Measurements from ENCODE around the gene FAM118B.

DNA sequence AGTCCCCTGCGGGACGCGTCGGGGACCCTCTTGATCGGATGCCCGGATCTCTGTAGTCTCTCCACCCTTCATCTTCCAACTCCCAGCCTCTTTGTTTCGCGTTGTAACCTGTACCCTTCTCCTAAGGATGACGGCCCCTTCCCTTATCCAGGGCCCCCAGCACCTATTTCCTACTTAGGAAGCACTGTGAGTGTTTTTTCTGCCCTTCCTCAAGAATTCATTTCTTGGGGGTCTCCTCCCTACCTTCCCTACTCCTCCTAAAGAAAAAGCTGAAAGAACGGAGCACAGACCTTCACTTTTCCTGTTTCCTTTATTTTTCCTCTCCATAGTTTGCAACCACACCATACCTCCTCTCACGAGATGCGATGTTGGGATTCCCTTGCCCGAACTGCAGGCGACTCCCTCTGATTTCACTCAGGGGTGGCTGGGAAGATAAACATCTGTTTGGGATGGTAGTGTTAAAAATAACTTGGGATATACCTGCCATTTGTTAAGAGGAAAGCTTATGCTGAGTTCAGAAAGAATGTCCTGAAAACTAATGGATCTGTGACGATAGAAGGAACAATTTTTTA lies 593 bp downstream of the FAM118B start:
- TF ChIP-seq MAZ (IDR thresholded peaks at IDR 0.05; ENCODE audit: borderline replicate concordance, low read depth, low read length) (no peak), RCOR1 (IDR thresholded peaks at IDR 0.05; ENCODE audit: insufficient replicate concordance, low read length) (no peak)
- TF ChIP-seq, protein P1, sequence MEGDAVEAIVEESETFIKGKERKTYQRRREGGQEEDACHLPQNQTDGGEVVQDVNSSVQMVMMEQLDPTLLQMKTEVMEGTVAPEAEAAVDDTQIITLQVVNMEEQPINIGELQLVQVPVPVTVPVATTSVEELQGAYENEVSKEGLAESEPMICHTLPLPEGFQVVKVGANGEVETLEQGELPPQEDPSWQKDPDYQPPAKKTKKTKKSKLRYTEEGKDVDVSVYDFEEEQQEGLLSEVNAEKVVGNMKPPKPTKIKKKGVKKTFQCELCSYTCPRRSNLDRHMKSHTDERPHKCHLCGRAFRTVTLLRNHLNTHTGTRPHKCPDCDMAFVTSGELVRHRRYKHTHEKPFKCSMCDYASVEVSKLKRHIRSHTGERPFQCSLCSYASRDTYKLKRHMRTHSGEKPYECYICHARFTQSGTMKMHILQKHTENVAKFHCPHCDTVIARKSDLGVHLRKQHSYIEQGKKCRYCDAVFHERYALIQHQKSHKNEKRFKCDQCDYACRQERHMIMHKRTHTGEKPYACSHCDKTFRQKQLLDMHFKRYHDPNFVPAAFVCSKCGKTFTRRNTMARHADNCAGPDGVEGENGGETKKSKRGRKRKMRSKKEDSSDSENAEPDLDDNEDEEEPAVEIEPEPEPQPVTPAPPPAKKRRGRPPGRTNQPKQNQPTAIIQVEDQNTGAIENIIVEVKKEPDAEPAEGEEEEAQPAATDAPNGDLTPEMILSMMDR (conservative IDR thresholded peaks at IDR 0.05; ENCODE audit: low read depth, low read length), result no peak
